Measurements from ENCODE around the gene DPPA4.

The DPPA4 gene

DNA sequence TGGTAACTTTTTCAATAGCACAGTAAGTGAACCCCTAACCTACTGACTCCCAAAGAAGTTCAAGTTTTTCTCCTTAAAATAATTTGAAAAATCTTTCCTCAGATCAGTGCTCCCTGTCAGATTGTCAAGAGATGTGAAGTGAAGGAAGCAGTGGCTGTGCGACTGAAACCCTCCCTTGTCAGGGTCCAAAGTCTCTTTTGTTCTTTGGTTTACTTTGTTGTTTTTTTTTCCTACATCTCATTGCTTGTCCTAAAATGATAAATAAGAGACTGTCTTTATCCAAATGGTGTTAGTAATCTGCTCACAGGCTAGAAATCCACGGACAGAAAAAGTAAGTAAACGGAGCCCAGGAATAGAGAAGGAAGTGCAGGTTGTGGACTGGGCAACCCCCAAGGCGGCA is 976 bp upstream of the DPPA4 start:
- DNase-seq (ENCODE audit: low read depth in 2 of 2): no peak

DNA sequence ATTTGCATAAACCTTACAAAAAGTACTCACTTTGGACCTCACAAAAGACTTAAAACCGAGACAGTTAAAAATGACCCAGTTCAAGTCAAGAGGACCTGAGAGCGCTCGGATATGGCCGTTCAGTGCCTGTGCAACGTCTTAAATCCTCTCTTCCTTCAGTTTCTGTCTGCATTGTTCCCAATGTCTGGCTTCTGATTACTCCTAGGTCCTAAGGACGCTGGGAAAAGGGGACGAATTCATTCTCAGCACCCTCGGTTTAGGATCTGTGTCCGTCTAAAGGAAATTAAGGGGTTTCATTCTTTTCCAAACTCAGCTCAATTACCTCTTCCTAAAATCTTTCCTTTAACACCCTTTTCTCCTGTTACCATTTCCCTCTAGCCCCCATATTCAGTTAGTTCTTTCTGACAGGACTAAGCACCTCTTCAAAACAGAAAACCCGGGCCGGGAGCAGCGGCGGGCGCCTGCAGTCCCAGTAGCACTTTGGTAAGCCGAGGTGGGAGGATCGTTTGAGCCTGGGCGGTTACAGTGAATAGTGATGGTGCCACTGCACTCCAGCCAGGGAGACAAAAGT is 970 bp downstream of the DPPA4 start:
- peak in 1 of 2 donors; percentile 3 for DNase-seq (ENCODE audit: low read depth in 2 of 2)

DNA sequence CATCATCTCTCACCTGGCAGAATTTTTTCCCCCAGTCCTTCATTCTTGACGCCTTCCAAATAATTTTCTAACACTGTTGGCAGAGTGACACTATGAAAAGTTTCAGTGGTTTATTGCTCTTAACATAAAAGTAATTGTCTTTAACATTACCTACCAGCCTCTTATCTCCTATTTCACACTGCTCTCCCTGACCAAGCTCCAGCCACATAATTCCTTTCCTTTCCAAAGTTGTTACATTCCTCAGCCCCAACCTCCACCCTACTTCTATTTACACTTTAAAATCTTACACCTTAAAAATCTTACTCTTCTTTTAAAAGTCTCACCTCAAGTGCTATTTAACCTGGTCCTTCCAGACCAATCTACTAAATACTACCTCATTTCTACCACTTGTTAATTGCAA is 2.8 kb downstream of the DPPA4 start:
- DNase-seq (ENCODE audit: low read depth in 2 of 2): no peak

DNA sequence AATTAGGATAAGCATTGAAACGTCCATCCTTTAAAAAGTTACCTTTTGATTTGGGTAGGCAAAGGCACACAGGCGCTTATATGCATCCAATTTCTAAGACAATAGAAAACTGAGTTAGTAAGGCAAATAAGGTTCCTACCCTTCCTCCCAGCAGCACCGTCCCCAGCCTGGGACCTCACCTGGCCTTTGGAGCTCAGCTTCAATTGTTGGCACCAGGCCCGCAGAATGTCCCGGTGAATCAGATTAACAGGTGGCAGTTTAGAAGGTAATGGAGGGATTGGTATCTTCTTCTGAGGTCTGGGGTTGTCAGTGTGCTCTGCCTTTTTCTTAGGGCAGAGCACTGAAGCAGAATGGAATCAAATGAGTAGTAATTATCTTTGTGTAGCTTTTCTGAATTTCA is 5.7 kb downstream of the DPPA4 start:
- no peak for DNase-seq (ENCODE audit: low read depth in 2 of 2)

DNA sequence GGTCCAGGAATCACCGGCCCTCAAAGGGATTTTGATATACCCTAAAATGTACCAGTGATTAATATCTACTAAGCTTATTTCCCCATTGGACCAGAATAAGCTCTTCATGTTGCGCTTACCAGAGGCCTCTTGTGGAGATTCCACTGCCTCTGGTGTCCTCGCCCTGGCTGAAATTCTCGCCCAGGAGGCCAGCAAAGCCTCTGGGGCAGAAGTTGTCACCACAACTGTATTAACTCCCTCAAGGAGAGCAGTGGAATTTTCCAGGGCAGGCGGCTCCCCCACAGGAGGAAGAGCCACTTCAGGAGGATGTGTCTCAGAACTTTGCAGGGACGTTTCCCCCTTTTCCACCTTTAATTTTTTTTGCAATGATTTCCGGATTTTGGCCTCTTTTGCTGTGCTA is 6.9 kb downstream of the DPPA4 start:
- no peak for DNase-seq (ENCODE audit: low read depth in 2 of 2)

DNA sequence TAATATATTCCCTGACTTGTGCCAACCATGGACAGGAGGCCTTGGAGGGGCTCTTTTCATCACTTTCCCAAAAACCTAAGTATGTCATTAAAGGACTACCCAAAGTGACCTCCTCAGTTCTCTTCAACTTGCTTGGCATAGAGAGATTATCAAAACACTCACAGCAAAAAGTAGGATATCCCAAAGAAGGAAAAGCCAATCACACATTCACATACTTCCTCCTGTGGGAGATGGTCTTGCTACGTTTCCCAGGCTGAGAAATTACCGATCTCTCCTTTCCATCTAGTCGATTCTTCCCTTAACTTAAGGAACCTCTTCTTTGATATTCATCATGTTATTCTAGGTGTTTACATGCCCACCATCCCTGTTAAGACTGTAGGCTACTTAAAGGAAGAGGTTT is 9.1 kb downstream of the DPPA4 start:
- no peak for DNase-seq (ENCODE audit: low read depth in 2 of 2)

DNA sequence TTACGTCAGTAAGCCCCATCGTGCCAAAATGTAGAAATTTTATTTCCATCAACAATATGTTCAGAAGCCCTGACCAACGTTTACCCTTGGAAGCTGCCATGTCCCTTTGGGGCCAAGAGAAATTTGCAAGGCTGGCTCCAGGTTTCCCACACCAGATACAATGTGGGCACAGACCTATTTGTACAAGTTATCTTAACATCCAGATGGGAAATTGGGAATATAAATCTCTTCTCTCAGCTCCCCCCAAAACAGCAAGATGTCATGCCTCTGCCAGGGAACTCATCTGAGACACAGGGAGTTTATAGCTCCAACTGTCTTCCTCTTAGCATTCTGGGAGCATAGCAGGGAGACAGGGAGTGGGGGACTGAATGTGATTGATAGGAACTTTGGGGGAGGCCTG is 11.7 kb downstream of the DPPA4 start:
- no peak for DNase-seq (ENCODE audit: low read depth in 2 of 2)

DNA sequence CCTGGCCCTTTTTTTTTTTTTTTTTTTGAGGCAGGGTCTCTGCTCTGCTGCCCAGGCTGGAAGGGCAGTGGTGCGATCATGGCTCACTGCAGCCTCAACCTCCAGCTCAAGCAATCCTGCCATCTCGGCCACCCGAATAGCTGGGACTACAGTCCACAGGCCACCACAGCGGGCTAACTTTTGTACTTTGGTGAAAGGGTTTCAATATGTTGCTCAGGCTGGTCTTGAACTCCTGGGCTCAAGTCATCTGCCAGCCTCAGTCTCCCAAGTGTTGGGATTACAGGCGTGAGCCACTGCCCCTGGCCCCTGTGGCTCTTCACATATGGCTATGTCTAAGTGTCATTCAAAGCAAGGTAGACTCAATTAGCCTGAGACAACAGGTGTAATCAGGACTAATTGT is 12.2 kb downstream of the DPPA4 start:
- no peak for DNase-seq (ENCODE audit: low read depth in 2 of 2)

DNA sequence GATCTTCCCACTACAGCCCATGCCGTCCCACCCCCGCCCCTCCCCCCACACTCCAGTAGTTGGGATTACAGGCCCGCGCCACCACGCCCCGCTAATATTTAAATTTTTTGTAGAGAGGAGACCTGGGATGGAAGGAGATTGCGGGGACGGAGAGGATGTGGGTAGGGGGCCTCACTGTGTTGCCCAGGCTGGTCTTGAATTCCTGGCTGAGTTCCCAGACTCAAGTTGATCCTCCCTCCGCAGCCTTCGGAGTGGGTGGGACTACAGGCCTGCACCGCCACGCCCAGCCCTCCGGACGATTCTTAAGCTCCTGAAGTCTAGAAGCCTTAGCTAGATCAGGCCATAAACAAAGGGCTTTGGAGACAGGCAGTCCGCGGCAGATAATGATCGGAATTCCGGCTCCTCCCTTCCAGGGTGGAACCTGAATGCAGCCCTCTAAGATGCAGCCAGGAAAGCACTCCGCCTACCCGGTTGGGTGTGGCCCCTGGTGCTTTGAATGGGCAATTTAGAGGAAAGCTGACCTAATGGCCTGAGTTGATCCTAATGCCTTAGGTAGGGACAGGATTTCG is 21.1 kb downstream of the DPPA4 start, which contains the start of gene DPPA2:
Gene DPPA2, minus strand, starts transcription at position 356 of the 569 bp plus-strand sequence. CDS start 1,975 bp downstream, outside the sequence.
- no peak for DNase-seq (ENCODE audit: low read depth in 2 of 2)

DNA sequence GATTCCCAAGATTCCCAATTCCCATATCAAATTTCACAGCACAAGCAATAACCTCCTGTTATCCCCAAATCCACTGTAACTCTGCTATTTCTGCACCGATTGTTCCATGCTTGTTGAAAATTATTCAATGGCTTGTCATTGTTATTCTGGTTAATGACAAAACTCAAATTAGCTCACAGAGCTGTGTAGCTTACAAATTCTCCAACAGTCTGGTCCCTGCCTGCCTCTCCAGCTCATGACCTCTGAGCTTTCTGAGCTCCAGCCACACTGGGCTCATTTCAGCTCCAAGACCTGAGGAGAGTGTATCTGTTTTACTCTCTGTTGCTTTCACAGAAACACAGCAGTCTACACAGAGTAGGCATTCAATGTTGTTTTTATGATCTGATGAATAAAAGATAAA is 24.3 kb downstream of the DPPA4 start:
- no peak for DNase-seq (ENCODE audit: low read depth in 2 of 2)

DNA sequence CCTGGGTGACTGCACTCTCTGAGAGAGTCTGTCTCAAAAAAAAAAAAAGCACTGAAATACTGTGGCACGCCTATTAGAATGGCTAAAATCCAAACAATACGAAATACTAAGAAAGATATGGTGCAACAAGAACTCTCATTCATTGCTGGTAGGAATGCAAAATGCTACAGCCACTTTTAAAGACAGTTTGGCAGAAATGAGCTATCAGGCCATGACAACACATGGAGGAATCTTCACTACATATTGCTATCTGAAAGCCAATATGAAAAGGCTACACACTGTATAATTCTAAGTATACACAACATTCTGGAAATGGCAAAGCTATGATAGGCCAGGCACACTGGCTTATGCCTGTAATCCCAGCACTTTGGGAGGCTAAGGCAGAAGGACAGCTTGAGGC is 39.9 kb downstream of the DPPA4 start:
- no peak for DNase-seq (ENCODE audit: low read depth in 2 of 2)

DNA sequence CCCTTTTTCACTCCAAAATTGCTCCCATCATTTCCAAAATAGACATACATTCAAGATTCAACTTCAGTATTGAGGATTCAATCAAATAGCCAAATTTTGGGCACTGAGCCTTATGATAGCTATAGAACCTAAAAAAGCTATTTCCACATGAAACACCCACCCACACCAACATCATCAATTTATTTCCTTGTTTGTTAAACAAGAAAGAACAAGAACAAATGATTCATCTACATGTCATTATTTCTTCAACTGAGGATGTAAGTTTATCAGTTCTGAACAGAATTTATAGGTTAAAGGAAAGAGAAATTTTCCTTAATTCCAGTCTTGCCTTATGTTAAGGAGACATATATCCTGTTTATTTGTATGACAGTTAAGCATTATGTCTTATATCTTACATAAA is 53.3 kb downstream of the DPPA4 start:
- DNase-seq (ENCODE audit: low read depth in 2 of 2): no peak

DNA sequence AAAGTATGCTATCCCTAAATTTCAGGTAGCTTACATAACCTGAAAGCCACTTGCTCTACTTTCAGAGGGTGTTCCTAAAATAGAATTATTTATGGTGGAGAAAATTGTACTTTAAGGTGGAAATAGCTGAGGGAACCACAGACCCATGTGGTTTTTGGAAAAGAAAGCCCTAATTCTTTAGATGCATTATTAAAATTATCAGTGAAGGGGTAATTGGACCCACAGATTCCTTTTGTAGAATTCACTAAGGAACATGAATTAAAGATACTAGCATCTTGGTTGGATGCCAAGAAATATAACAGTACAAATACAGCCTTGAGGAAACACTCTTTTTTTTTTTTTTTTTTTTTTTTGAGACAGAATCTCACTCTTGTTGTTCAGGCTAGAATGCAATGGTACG is 58.8 kb downstream of the DPPA4 start:
- DNase-seq (ENCODE audit: low read depth in 2 of 2): no peak

DNA sequence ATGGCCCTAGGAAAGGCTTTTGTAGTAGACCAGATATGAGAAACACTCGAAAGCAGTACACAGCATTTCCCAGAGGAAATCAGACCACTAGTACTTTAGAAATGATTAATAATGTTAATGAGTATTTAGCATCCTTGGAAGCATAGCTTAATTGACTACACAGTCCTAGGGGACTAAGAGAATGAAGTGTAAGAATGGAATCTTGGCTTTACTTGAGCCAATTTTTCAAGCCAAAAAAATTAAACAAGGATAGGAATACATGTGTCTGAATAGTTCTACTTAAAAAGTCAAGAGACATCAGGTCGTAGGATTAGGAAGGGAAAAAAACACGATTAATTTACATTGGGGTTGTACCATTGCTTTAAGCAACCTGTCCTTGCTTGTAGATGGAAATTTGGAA is 59.2 kb downstream of the DPPA4 start:
- no peak for DNase-seq (ENCODE audit: low read depth in 2 of 2)

Data from stimulated activated CD4-positive, alpha-beta T cell treated with anti-CD3 and anti-CD28 coated beads, Interleukin-15, amount 100 ng/mL, for 48 hours (primary cell).